ENCODE measurements around the gene RPUSD3. TPM values are rescaled to one million over a fixed set of nuclear protein-coding genes. Genes with fewer than 3 reads are reported as not detected.

RPUSD3 gene
- total and polyA plus RNA-seq, 11 donors, result 25.8 to 68.6 (median 35.6) TPM

DNA sequence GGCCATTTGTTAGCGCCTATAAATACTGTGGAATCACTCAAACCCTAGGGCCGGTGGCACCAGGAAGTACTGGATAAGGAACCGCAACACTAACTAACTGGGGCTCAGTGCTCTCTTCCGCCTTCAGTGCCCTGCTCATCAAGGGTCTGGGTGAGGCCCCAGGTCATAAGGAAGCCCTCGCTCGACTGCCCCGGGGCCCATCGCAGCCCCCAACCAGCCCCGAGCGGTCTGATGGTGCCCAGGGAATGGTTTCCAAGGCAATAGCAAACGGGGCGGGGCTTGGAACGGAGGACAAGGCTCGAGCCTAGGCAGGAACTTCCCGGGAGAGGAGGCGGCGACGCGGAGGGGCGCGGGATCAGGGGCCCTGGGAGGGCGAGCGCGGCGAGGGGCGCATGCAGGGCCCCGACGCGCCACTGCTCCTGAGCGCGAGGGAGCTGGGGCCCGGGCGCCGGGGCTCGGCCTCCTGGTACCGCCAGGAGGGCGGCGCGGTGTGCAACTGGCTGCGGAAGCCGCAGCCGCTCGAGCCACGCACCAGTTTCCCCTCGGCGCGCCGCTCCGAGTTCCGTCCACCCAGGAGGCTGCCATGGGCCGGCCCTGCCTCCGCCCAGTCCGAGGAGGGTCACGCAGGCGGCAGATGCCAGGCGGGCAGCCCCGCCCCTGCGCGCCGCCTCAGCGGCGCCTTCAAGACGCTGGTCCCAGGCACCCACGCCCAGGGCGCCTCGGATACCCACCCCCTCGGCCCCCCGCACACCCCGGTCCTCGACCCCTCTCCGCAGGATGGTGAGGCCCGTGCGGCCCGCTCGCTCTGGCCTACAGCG lies 34.0 kb downstream of the RPUSD3 start, which contains the start of gene TTLL3:
Gene TTLL3, plus strand, starts transcription at position 648 of the 818 bp plus-strand sequence. CDS start 400 bp downstream, outside the sequence.
- DNase-seq (peak; percentile 77 to 90 (median 79)), ATAC-seq (peak; percentile 57 to 86 (median 80))
- Histone ChIP-seq H3K4me3 (peak within 1 kb of the TSS; percentile 48 to 98 (median 84)), H3K9me3 (no peaks in the 10 kb centered on the region), H3K27me3 (no peaks in the 10 kb centered on the region), H3K36me3 (peaks cover 0 to 60% (median 35%) of the 10 kb centered on the region in 9 donors), H3K4me1 (peaks cover 0 to 23% (median 7%) of the 10 kb centered on the region in 12 donors), H3K27ac (peak within 1 kb of the TSS; percentile 72 to 98 (median 94))
- intact Hi-C loops (cut with DNase I), result loop anchor here in 1 of 10 donors (5.0 kb wide), 1 partner anchor 107 kb away; the partner anchor contains the start of gene IL17RC
- 1 to 2% (median 2%) methylated on average over 37 to 76 of the region's 76 CpGs for WGBS, 4 donors
- TF ChIP-seq, protein P1, sequence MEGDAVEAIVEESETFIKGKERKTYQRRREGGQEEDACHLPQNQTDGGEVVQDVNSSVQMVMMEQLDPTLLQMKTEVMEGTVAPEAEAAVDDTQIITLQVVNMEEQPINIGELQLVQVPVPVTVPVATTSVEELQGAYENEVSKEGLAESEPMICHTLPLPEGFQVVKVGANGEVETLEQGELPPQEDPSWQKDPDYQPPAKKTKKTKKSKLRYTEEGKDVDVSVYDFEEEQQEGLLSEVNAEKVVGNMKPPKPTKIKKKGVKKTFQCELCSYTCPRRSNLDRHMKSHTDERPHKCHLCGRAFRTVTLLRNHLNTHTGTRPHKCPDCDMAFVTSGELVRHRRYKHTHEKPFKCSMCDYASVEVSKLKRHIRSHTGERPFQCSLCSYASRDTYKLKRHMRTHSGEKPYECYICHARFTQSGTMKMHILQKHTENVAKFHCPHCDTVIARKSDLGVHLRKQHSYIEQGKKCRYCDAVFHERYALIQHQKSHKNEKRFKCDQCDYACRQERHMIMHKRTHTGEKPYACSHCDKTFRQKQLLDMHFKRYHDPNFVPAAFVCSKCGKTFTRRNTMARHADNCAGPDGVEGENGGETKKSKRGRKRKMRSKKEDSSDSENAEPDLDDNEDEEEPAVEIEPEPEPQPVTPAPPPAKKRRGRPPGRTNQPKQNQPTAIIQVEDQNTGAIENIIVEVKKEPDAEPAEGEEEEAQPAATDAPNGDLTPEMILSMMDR (IDR thresholded peaks at IDR 0.05), result peak in 1 of 12 donors; percentile 4
- TF ChIP-seq POLR2A (IDR thresholded peaks at IDR 0.05), result peak in 1 of 2 donors; percentile 67

DNA sequence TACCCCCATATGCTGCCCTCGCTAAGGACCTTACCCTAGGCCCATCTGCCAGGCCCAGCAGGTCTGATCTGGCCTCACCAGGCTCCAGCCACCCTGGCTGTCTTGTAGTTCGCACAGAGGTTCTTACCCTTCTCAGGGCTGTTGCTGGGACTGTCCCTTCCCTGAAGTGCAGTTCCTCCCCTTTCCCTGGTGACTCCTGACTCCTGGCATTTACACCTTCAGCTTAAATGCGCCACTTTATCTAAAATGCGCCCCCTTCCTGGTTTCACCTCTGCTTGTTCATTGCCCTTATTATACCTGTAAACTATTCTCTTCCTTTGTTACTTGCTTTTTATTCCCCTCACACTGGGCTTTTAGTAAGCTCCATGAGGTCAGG lies 34.6 kb downstream of the RPUSD3 start:
- intact Hi-C loops (cut with DNase I), result no loop called here
- DNase-seq (peak in 1 of 5 donors; percentile 29), ATAC-seq (peak in 1 of 4 donors; percentile 18)
- H3K27ac ChIP-seq, result peak overlapping the region; percentile 72 to 98 (median 94)
- H3K4me3 ChIP-seq, result peak overlapping the region in 11 of 12 donors; percentile 48 to 98 (median 83)
- H3K27me3 ChIP-seq, result no peaks in the 10 kb centered on the region
- peaks cover 0 to 23% (median 7%) of the 10 kb centered on the region in 12 donors for H3K4me1 ChIP-seq
- WGBS, 4 donors, result 92 to 95% (median 93%) methylated on average over 4 of the region's 4 CpGs
- H3K9me3 ChIP-seq, result no peaks in the 10 kb centered on the region
- no peak for TF ChIP-seq POLR2A (IDR thresholded peaks at IDR 0.05)
- TF ChIP-seq, protein P1 (IDR thresholded peaks at IDR 0.05), result no peak
- H3K36me3 ChIP-seq, result peaks cover 0 to 66% (median 41%) of the 10 kb centered on the region in 9 donors

DNA sequence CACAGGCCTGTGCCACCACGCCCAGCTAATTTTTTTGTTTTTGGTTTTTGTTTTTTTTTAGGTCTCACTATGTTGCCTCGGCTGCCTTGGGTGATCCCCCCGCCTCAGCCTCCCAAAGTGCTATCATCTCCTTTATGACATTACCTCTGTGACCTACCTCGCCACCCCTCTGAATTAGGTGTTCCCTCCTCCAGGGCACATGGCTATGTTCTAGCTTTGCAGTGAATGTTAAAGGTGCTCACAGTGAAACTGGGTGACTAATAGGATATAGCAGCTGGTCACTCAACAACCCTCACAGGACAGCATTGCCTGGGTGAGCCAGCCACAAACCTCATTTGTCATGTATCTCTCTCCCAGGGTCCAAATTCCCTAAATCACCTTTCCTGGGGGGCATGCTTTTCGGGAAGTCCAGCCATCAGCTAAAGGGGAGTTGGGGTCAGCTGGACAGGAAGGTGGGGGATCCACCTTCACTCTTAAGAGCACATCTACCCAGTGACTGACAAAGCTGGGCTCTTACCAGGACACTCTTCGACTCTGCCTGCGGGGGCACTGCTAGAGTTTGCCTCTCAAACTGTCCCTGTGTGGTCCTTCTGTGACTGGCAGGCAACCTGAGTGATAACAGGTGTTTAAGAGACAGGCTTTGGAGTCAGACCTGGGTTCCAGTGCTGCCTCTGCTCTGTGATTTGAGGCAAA lies 35.3 kb downstream of the RPUSD3 start:
- Histone ChIP-seq H3K4me1 (peaks cover 0 to 23% (median 9%) of the 10 kb centered on the region in 12 donors), H3K9me3 (no peaks in the 10 kb centered on the region), H3K36me3 (peaks cover 0 to 66% (median 44%) of the 10 kb centered on the region in 9 donors), H3K27me3 (no peaks in the 10 kb centered on the region), H3K27ac (peak overlapping the region in 8 of 12 donors; percentile 86 to 98 (median 94)), H3K4me3 (no peak overlapping the region)
- TF ChIP-seq, protein P1 (IDR thresholded peaks at IDR 0.05), result no peak
- TF ChIP-seq POLR2A (IDR thresholded peaks at IDR 0.05), result no peak
- ATAC-seq, result peak in 1 of 4 donors; percentile 3
- intact Hi-C loops (cut with DNase I), result no loop called here
- DNase-seq, result peak in 1 of 5 donors; percentile 32
- WGBS, 4 donors, result 66 to 91% (median 81%) methylated on average over 4 to 7 of the region's 7 CpGs

DNA sequence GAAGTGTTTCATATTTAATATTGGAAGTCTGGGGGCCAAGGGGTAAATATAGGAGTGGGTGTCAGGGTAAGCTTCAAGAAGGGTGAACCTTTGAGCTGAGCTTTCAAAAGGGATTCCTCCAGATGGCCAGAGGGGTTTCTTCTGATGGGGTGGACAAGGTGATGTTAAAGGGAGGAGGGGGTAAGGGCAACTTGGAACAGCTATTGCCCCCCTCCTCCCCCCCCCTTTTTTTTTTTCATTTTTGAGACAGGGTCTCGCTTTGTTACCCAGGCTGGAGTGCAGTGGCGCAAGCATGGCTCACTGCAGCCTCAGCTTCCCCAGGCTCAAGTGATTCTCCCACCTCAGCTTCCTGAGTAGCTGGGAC lies 35.8 kb downstream of the RPUSD3 start:
- DNase-seq (no peak), ATAC-seq (no peak)
- WGBS, 4 donors, result 90 to 100% (median 93%) methylated on average over 2 of the region's 2 CpGs
- Histone ChIP-seq H3K36me3 (peaks cover 0 to 66% (median 48%) of the 10 kb centered on the region in 9 donors), H3K27ac (peak overlapping the region in 1 of 12 donors; percentile 95), H3K27me3 (no peaks in the 10 kb centered on the region), H3K4me3 (no peak overlapping the region), H3K4me1 (peaks cover 0 to 27% (median 11%) of the 10 kb centered on the region in 12 donors), H3K9me3 (no peaks in the 10 kb centered on the region)
- TF ChIP-seq, protein P1 (IDR thresholded peaks at IDR 0.05), result no peak
- TF ChIP-seq POLR2A (IDR thresholded peaks at IDR 0.05), result no peak
- intact Hi-C loops (cut with DNase I), result no loop called here
